Hematopoietic multipotent progenitor cell treated with erythropoietin and hydrocortisone succinate and interleukin-3 and kit ligand, for 17 days (in vitro differentiated cells): ENCODE results near the gene ANGEL2.

Source experiments
- DNase-seq: peaks from one replicate; pipeline ENCODE4 v3.0.0-alpha.2; 2015; ENCODE audit warnings: low spot score

Gene ANGEL2

GRCh38 chr1:212951126-212951946 lies 64.3 kb downstream of the ANGEL2 start:
- no peak for DNase-seq

- no peak for DNase-seq
Measured at GRCh38 chr1:212950243-212951125, 65.2 kb downstream of the ANGEL2 start, which contains the start of gene VASH2. TSS of gene VASH2 (plus strand) at chr1:212950541. CDS start at chr1:212951543, 1,002 bp downstream.

GRCh38 chr1:212949771-212950170 lies 65.9 kb downstream of the ANGEL2 start:
- no peak for DNase-seq

- no peak for DNase-seq
Measured at GRCh38 chr1:212946872-212947271, 68.8 kb downstream of the ANGEL2 start.

- no peak for DNase-seq
Measured at GRCh38 chr1:212945463-212946160, 70.1 kb downstream of the ANGEL2 start.

GRCh38 chr1:212945056-212945455 lies 70.6 kb downstream of the ANGEL2 start:
- DNase-seq = no peak

GRCh38 chr1:212944229-212944901 lies 71.3 kb downstream of the ANGEL2 start:
- DNase-seq = no peak

GRCh38 chr1:212943393-212943710 lies 72.3 kb downstream of the ANGEL2 start:
- no peak for DNase-seq

GRCh38 chr1:212942679-212943392 lies 72.8 kb downstream of the ANGEL2 start:
- no peak for DNase-seq
